Neuronal stem cell (in vitro differentiated cells): ENCODE data around the gene SEMA3F.

Source experiments
- DNase-seq: peaks from one replicate; pipeline ENCODE4 v3.0.0-alpha.2; 2013; ENCODE audit warnings: low spot score
- H2AFZ ChIP-seq: one replicate; pipeline ENCODE4 v1.6.1; 2013; ENCODE audit warnings: mild to moderate bottlenecking, low read length, inconsistent platforms
- H2AK5ac ChIP-seq: 2 replicates; pipeline ENCODE4 v1.6.1; 2013; ENCODE audit warnings: low read depth, mild to moderate bottlenecking, inconsistent platforms, low read length, moderate library complexity, mixed read lengths
- H2BK120ac ChIP-seq: 2 replicates; pipeline ENCODE4 v1.6.1; 2013; ENCODE audit warnings: low read depth, mild to moderate bottlenecking, inconsistent platforms, low read length, moderate library complexity, mixed read lengths
- H2BK12ac ChIP-seq: one replicate; pipeline ENCODE4 v1.6.1; 2013; ENCODE audit warnings: low read length, inconsistent platforms
- H2BK15ac ChIP-seq: 2 replicates; pipeline ENCODE4 v1.6.1; 2013; ENCODE audit warnings: mild to moderate bottlenecking, low read length, inconsistent platforms, mixed read lengths
- H2BK5ac ChIP-seq: one replicate; pipeline ENCODE4 v1.6.1; 2013; ENCODE audit warnings: inconsistent platforms, mild to moderate bottlenecking, low read length, moderate library complexity
- H3K14ac ChIP-seq: one replicate; pipeline ENCODE4 v1.6.1; 2013; ENCODE audit warnings: low read length, inconsistent platforms
- H3K18ac ChIP-seq: 2 replicates; pipeline ENCODE4 v1.6.1; 2013; ENCODE audit warnings: low read length, inconsistent platforms
- H3K23ac ChIP-seq: 2 replicates; pipeline ENCODE4 v1.6.1; 2013; ENCODE audit warnings: low read depth, mild to moderate bottlenecking, mixed read lengths, low read length, inconsistent platforms; ENCODE audit not compliant: poor library complexity
- H3K27ac ChIP-seq: replicated peaks from 3 replicates; pipeline ENCODE4 v1.5.1; 2013; ENCODE audit warnings: low read length, inconsistent platforms
- H3K27me3 ChIP-seq, 3 experiments: 2 replicates each; pipeline ENCODE4 v1.6.1; 2013; ENCODE audit warnings: low read length in 3 of 3, mild to moderate bottlenecking in 2 of 3, inconsistent platforms in 1 of 3, low read depth in 1 of 3, mixed read lengths in 1 of 3, moderate library complexity in 1 of 3; ENCODE audit not compliant: control insufficient read depth in 3 of 3, insufficient read depth in 3 of 3
- H3K36me3 ChIP-seq, 2 donors: replicated peaks in 1 of 2; 2 replicates each; pipeline ENCODE4 v1.6.1; 2013; ENCODE audit warnings: low read length in 2 of 2; ENCODE audit not compliant: control insufficient read depth in 2 of 2, insufficient read depth in 2 of 2
- H3K4ac ChIP-seq: 2 replicates; pipeline ENCODE4 v1.6.1; 2013; ENCODE audit warnings: inconsistent platforms, mild to moderate bottlenecking, low read length, moderate library complexity
- H3K4me1 ChIP-seq, 2 donors: 1 replicate in 1 of 2; 2 replicates in 1 of 2; pipeline ENCODE4 v1.6.1; 2013; ENCODE audit warnings: low read length in 2 of 2, low read depth in 1 of 2; ENCODE audit not compliant: control insufficient read depth in 2 of 2, insufficient read depth in 1 of 2
- H3K4me2 ChIP-seq: one replicate; pipeline ENCODE4 v1.6.1; 2013; ENCODE audit warnings: mild to moderate bottlenecking, low read length, inconsistent platforms; ENCODE audit not compliant: insufficient read depth, poor library complexity, severe bottlenecking
- H3K4me3 ChIP-seq, 2 donors: 2 replicates each; pipeline ENCODE4 v1.5.1; 2013; ENCODE audit warnings: low read length in 2 of 2, mild to moderate bottlenecking in 2 of 2, inconsistent platforms in 1 of 2, moderate library complexity in 1 of 2
- H3K79me1 ChIP-seq: one replicate; pipeline ENCODE4 v1.6.1; 2013; ENCODE audit warnings: low read depth, mild to moderate bottlenecking, inconsistent platforms, low read length, moderate library complexity
- H3K9ac ChIP-seq: one replicate; pipeline ENCODE4 v1.6.1; 2013; ENCODE audit warnings: mild to moderate bottlenecking, low read depth, low read length, inconsistent platforms; ENCODE audit not compliant: poor library complexity
- H3K9me3 ChIP-seq, 2 donors: replicated peaks in 1 of 2; 2 replicates each; pipeline versions ENCODE3 to v1.6.1; 2013; ENCODE audit warnings: low read length in 2 of 2, mild to moderate bottlenecking in 2 of 2, inconsistent platforms in 1 of 2, low read depth in 1 of 2, mixed read lengths in 1 of 2, moderate library complexity in 1 of 2; ENCODE audit not compliant: control insufficient read depth in 2 of 2, insufficient read depth in 1 of 2
- H4K8ac ChIP-seq: one replicate; pipeline ENCODE4 v1.6.1; 2013; ENCODE audit warnings: low read depth, mild to moderate bottlenecking, inconsistent platforms, low read length, moderate library complexity
- H4K91ac ChIP-seq: one replicate; pipeline ENCODE4 v1.6.1; 2013; ENCODE audit warnings: low read length, low read depth, mild to moderate bottlenecking, inconsistent platforms; ENCODE audit not compliant: poor library complexity
- WGBS, 2 donors: extraction: QIAGEN DNeasy Blood & Tissue Kit; methylation state at CpG; one replicate each; pipeline ENCODE4 v1.1.7; 2013; ENCODE audit warnings: missing lambda C conversion rate in 2 of 2, mixed read lengths in 1 of 2; ENCODE audit not compliant: insufficient read length in 2 of 2, insufficient replicate concordance in 1 of 2; ENCODE audit errors: extremely low coverage in 2 of 2; 5-methylcytosine and 5-hydroxymethylcytosine counted together

Gene SEMA3F

DNA sequence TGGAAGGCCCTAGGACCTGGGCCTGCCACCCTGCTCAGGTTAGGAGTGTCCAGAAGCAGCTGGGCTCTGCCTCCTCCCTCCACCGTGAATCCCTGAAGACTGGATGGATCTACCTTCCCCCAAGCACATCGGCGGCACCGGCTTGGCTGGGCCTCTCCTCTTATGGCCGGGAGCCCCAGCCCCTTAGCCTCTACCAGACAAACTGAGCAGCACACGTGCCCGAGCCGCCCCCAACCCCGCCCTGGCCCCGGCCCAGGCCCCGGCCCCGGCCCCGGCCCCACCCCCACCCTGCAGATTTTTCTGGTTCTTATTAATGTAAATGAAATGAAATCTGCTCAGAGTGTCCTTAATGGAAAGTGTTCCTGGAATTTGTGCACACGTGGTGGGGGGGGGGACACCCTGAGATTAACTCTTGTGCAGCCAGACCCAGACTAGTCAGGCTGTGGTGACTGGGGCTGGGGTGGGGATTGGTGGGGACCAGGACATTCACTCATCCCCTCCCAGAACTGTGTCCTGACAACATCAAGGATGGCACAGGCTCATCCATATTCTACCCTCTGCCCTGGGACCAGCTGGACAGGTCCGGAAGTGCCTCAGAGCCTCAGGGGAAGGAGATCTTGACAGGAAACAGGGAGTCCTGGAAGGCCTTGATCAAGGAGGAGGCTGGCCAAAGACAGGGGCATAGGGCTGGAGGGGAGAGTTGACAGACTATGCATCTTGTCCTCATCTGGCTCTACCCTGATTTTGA is 30.9 kb upstream of the SEMA3F start:
- Histone ChIP-seq H3K27ac (no peak overlapping the region), H3K14ac (no peak overlapping the region), H3K4ac (no peak overlapping the region), H2BK120ac (peak overlapping the region; percentile 85), H3K4me2 (no peak overlapping the region), H3K9ac (no peak overlapping the region), H4K91ac (peak overlapping the region; percentile 98), H2AK5ac (peak overlapping the region; percentile 99), H3K36me3 (peaks cover 12 to 22% of the 10 kb centered on the region in 2 donors), H2AFZ (peak overlapping the region; percentile 17), H2BK5ac (peak overlapping the region; percentile 78), H2BK12ac (peak overlapping the region; percentile 93), H3K27me3 (no peaks in the 10 kb centered on the region), H3K79me1 (no peaks in the 10 kb centered on the region), H3K4me3 (no peak overlapping the region), H3K4me1 (peaks cover 24 to 32% of the 10 kb centered on the region in 2 donors), H3K18ac (peak overlapping the region; percentile 97), H4K8ac (no peak overlapping the region), H3K23ac (no peak overlapping the region), H2BK15ac (peak overlapping the region; percentile 93), H3K9me3 (no peaks in the 10 kb centered on the region)
- WGBS, 2 donors, result no CpG with 5 or more reads among the region's 15 CpGs
- no peak for DNase-seq

DNA sequence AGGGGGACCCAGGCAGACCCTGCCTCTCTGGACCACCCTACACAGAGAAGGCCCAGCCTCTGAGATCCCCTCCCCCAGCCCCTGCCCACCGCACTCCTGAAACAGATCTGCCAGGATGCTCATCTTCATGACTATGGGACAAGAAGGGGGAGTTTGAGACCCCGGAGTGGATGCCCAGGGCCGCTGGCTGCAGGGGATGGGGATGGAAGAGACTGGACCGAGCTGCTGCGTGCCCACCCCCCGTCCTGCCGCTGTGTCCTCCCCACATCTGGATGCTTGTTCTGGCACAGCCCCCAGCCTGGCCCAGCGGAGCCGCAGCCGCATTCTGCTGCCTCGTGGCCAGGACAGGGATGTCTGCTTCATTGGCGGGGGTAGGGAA is 30.3 kb upstream of the SEMA3F start:
- no peak overlapping the region for H3K4me3 ChIP-seq
- no peaks in the 10 kb centered on the region for H3K27me3 ChIP-seq
- H2BK5ac ChIP-seq, result peak overlapping the region; percentile 78
- no peak for DNase-seq
- no peak overlapping the region for H3K27ac ChIP-seq
- no peak overlapping the region for H3K4me2 ChIP-seq
- H2AFZ ChIP-seq, result peak overlapping the region; percentile 17
- H3K36me3 ChIP-seq, result peaks cover 11 to 17% of the 10 kb centered on the region in 2 donors
- H3K9ac ChIP-seq, result peak overlapping the region; percentile 50
- H3K4me1 ChIP-seq, result peaks cover 24 to 32% of the 10 kb centered on the region in 2 donors
- WGBS, 2 donors, result no CpG with 5 or more reads among the region's 12 CpGs
- H4K91ac ChIP-seq, result peak overlapping the region; percentile 82
- H3K4ac ChIP-seq, result peak overlapping the region; percentile 68
- H3K14ac ChIP-seq, result peak overlapping the region; percentile 95
- peak overlapping the region; percentile 44 for H3K23ac ChIP-seq
- H3K18ac ChIP-seq, result peak overlapping the region; percentile 97
- H2BK12ac ChIP-seq, result peak overlapping the region; percentile 93
- no peak overlapping the region for H4K8ac ChIP-seq
- peak overlapping the region; percentile 99 for H2AK5ac ChIP-seq
- peak overlapping the region; percentile 93 for H2BK15ac ChIP-seq
- H3K9me3 ChIP-seq, result no peaks in the 10 kb centered on the region
- H2BK120ac ChIP-seq, result peak overlapping the region; percentile 85
- H3K79me1 ChIP-seq, result no peaks in the 10 kb centered on the region

DNA sequence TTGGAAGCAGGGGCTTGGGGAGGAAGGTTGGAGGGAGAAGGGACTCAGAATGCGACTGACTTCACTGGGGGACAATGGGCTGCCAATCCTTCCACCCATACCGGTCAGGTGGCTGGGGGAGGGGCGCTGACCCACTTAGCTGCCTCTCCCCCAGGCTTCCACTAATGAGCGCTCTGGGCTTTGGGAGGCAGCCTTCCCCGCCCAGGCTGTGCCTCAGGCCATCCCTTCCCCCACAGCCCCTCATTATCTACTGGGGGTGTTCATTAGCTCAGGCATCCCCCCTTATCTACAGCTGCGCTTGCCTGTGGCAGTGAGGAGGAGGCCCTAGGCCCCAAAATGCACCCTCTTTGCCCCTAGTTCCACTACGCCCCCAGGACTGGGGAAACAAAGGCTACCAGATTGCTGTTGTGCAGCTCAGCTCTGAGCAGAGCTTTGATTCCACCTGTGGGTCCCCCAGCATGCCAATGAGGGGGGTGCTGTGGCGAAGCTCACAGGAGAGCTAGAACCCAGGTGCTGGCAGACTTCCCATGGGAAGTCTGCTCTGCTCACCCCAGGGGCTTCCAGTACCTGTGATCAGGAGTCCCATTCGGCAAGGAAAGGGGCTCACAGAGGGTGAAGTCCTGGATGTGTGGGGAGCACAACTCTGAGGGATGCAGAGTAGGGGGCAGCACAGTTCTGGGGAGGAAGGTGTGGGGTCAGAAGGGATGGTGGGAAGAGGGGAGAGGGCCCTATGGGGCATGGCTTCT is 29.4 kb upstream of the SEMA3F start:
- peak overlapping the region; percentile 10 for H3K14ac ChIP-seq
- H4K91ac ChIP-seq, result peak overlapping the region; percentile 94
- peak overlapping the region; percentile 99 for H2AK5ac ChIP-seq
- H3K36me3 ChIP-seq, result peaks cover 3 to 8% of the 10 kb centered on the region in 2 donors
- H3K9ac ChIP-seq, result no peak overlapping the region
- peak overlapping the region; percentile 81 for H3K18ac ChIP-seq
- no CpG with 5 or more reads among the region's 9 CpGs for WGBS, 2 donors
- peaks cover 24 to 32% of the 10 kb centered on the region in 2 donors for H3K4me1 ChIP-seq
- H3K79me1 ChIP-seq, result no peaks in the 10 kb centered on the region
- H3K27ac ChIP-seq, result peak overlapping the region; percentile 64
- peak overlapping the region; percentile 82 for H2AFZ ChIP-seq
- H3K9me3 ChIP-seq, result no peaks in the 10 kb centered on the region
- H3K4me3 ChIP-seq, result no peak overlapping the region
- H3K23ac ChIP-seq, result peak overlapping the region; percentile 83
- peak overlapping the region; percentile 36 for H3K4me2 ChIP-seq
- peak overlapping the region; percentile 85 for H2BK120ac ChIP-seq
- peak overlapping the region; percentile 97 for H2BK5ac ChIP-seq
- H4K8ac ChIP-seq, result no peak overlapping the region
- no peaks in the 10 kb centered on the region for H3K27me3 ChIP-seq
- H2BK12ac ChIP-seq, result peak overlapping the region; percentile 27
- H2BK15ac ChIP-seq, result peak overlapping the region; percentile 80
- no peak for DNase-seq
- H3K4ac ChIP-seq, result peak overlapping the region; percentile 87
